Neural cell (in vitro differentiated cells): ENCODE measurements around the gene FBN1. TPM values are rescaled to one million over a fixed set of nuclear protein-coding genes. Genes with fewer than 3 reads are reported as not detected.

Experiments
- H2AFZ ChIP-seq: fragments of 200-600, 300-800 bp; sonication (generic), shearing (Covaris generic); 2 replicates; pipeline ENCODE4 v1.6.0; 2014; ENCODE audit warnings: low read depth, mild to moderate bottlenecking, antibody characterized with exemption, low read length, moderate library complexity
- H3F3A ChIP-seq: fragments of 200-600 bp; shearing (Covaris generic); 2 replicates; pipeline ENCODE4 v1.6.1; 2016; ENCODE audit warnings: mild to moderate bottlenecking, moderate library complexity, mixed read lengths, antibody characterized with exemption, low read length; ENCODE audit not compliant: insufficient read depth, poor library complexity, severe bottlenecking
- H3K27ac ChIP-seq: fragments of 200-600, 300-800 bp; sonication (generic), shearing (Covaris generic); 2 replicates; pipeline ENCODE4 v1.5.1; 2014; ENCODE audit warnings: mild to moderate bottlenecking, low read length, moderate library complexity
- H3K27me3 ChIP-seq: fragments of 300-800, 200-600 bp; sonication (generic), shearing (Covaris generic); 2 replicates; pipeline ENCODE4 v1.6.0; 2014; ENCODE audit warnings: mild to moderate bottlenecking, low read depth, low read length, moderate library complexity; ENCODE audit not compliant: insufficient read depth
- H3K36me3 ChIP-seq: fragments of 300-800, 200-600 bp; sonication (generic), shearing (Covaris generic); 2 replicates; pipeline ENCODE4 v1.5.1; 2014; ENCODE audit warnings: mild to moderate bottlenecking, antibody characterized with exemption, low read length, moderate library complexity; ENCODE audit not compliant: insufficient read depth
- H3K4me2 ChIP-seq: fragments of 300-800, 200-600 bp; sonication (generic), shearing (Covaris generic); 2 replicates; pipeline ENCODE4 v1.6.0; 2014; ENCODE audit warnings: mild to moderate bottlenecking, low read length
- H3K4me3 ChIP-seq: fragments of 300-800, 200-600 bp; sonication (generic), shearing (Covaris generic); 2 replicates; pipeline ENCODE4 v1.5.1; 2014; ENCODE audit warnings: mild to moderate bottlenecking, low read length, moderate library complexity
- H3K79me2 ChIP-seq: fragments of 200-600 bp; shearing (Covaris generic); replicated peaks from 2 replicates; pipeline ENCODE4 v1.6.0; 2014; ENCODE audit warnings: mild to moderate bottlenecking, low read length, moderate library complexity; ENCODE audit not compliant: insufficient read depth
- H3K9ac ChIP-seq: fragments of 300-800, 200-600 bp; sonication (generic), shearing (Covaris generic); 2 replicates; pipeline ENCODE4 v1.6.1; 2016; ENCODE audit warnings: mild to moderate bottlenecking, low read length, mixed read lengths
- H3K9me2 ChIP-seq: fragments of 200-600 bp; shearing (Covaris generic); 2 replicates; pipeline ENCODE4 v1.6.1; 2016; ENCODE audit warnings: mild to moderate bottlenecking, low read length, mixed read lengths; ENCODE audit not compliant: insufficient read depth
- H3K9me3 ChIP-seq: fragments of 200-600, 300-800 bp; sonication (generic), shearing (Covaris generic); 2 replicates; pipeline ENCODE4 v1.6.1; 2016; ENCODE audit warnings: mild to moderate bottlenecking, mixed run types, low read length, moderate library complexity, mixed read lengths
- H4K20me1 ChIP-seq: fragments of 200-600 bp; shearing (Covaris generic); 2 replicates; pipeline ENCODE4 v1.6.1; 2016; ENCODE audit warnings: mild to moderate bottlenecking, mixed run types; ENCODE audit not compliant: insufficient read depth
- EP300 ChIP-seq: fragments of 450-650 bp; conservative IDR thresholded peaks from 2 replicates; pipeline ENCODE4 v1.6.1; 2014; ENCODE audit warnings: antibody characterized with exemption, mild to moderate bottlenecking, moderate library complexity; ENCODE audit not compliant: poor library complexity, severe bottlenecking
- EZH2 ChIP-seq: fragments of 200-600, 300-800 bp; shearing (Covaris generic), sonication (generic); IDR thresholded peaks from 2 replicates; pipeline ENCODE4 v1.6.1; 2014; ENCODE audit warnings: antibody characterized with exemption, low read length, borderline replicate concordance, mild to moderate bottlenecking; ENCODE audit not compliant: insufficient read depth, poor library complexity, severe bottlenecking
- MXI1 ChIP-seq: fragments of 450-650 bp; conservative IDR thresholded peaks from 2 replicates; pipeline ENCODE4 v1.6.1; 2014; ENCODE audit warnings: antibody characterized with exemption, mild to moderate bottlenecking; ENCODE audit not compliant: poor library complexity, severe bottlenecking
- POLR2AphosphoS5 ChIP-seq: IDR thresholded peaks from 2 replicates; pipeline ENCODE4 v1.6.1; 2012
- RAD21 ChIP-seq: fragments of 450-650 bp; conservative IDR thresholded peaks from 2 replicates; pipeline ENCODE4 v1.6.1; 2014; ENCODE audit warnings: antibody characterized with exemption, mild to moderate bottlenecking, moderate library complexity
- SMC3 ChIP-seq: fragments of 450-650 bp; conservative IDR thresholded peaks from 2 replicates; pipeline ENCODE4 v1.6.1; 2014; ENCODE audit warnings: antibody characterized with exemption, mild to moderate bottlenecking, moderate library complexity; ENCODE audit not compliant: poor library complexity
- TAF1 ChIP-seq: IDR thresholded peaks from 2 replicates; pipeline ENCODE4 v1.6.1; 2012; ENCODE audit warnings: low read depth
- polyA plus RNA-seq: library from polyadenylated mRNA; depleted of rRNA; stranded (reverse); fragments of >200 nt; gene quantifications from 2 replicates; pipeline ENCODE4 v1.2.3, GENCODE V29; 2014
- TF ChIP-seq, protein P1 (sequence below): fragments of 450-650 bp; IDR thresholded peaks from 2 replicates; pipeline ENCODE4 v1.5.1; 2014; ENCODE audit warnings: antibody characterized with exemption, mild to moderate bottlenecking, moderate library complexity; ENCODE audit not compliant: poor library complexity, severe bottlenecking
- TF ChIP-seq, protein P2 (sequence below): IDR thresholded peaks from 2 replicates; pipeline ENCODE4 v1.6.1; 2012; ENCODE audit warnings: borderline replicate concordance

FBN1 gene
- polyA plus RNA-seq, 1 donor from 2014 or later, result 22.0 TPM

- Histone ChIP-seq H3K27ac (no peak overlapping the region), H3K79me2 (no peaks in the 10 kb centered on the region), H3K4me3 (no peak overlapping the region), H4K20me1 (no peaks in the 10 kb centered on the region), H3K27me3 (no peaks in the 10 kb centered on the region), H3K9me3 (no peaks in the 10 kb centered on the region), H3K9ac (no peak overlapping the region), H2AFZ (no peak overlapping the region), H3K9me2 (no peaks in the 10 kb centered on the region), H3K36me3 (peaks cover 1% of the 10 kb centered on the region), H3K4me2 (no peak overlapping the region), H3F3A (no peaks in the 10 kb centered on the region)
- TF ChIP-seq TAF1, result no peak
- TF ChIP-seq POLR2AphosphoS5, result no peak
- no peak for TF ChIP-seq RAD21
- TF ChIP-seq EP300, result no peak
- no peak for TF ChIP-seq MXI1
- no peak for TF ChIP-seq EZH2
- TF ChIP-seq, protein P1, sequence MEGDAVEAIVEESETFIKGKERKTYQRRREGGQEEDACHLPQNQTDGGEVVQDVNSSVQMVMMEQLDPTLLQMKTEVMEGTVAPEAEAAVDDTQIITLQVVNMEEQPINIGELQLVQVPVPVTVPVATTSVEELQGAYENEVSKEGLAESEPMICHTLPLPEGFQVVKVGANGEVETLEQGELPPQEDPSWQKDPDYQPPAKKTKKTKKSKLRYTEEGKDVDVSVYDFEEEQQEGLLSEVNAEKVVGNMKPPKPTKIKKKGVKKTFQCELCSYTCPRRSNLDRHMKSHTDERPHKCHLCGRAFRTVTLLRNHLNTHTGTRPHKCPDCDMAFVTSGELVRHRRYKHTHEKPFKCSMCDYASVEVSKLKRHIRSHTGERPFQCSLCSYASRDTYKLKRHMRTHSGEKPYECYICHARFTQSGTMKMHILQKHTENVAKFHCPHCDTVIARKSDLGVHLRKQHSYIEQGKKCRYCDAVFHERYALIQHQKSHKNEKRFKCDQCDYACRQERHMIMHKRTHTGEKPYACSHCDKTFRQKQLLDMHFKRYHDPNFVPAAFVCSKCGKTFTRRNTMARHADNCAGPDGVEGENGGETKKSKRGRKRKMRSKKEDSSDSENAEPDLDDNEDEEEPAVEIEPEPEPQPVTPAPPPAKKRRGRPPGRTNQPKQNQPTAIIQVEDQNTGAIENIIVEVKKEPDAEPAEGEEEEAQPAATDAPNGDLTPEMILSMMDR, result no peak
- TF ChIP-seq SMC3, result no peak
- TF ChIP-seq, protein P2, sequence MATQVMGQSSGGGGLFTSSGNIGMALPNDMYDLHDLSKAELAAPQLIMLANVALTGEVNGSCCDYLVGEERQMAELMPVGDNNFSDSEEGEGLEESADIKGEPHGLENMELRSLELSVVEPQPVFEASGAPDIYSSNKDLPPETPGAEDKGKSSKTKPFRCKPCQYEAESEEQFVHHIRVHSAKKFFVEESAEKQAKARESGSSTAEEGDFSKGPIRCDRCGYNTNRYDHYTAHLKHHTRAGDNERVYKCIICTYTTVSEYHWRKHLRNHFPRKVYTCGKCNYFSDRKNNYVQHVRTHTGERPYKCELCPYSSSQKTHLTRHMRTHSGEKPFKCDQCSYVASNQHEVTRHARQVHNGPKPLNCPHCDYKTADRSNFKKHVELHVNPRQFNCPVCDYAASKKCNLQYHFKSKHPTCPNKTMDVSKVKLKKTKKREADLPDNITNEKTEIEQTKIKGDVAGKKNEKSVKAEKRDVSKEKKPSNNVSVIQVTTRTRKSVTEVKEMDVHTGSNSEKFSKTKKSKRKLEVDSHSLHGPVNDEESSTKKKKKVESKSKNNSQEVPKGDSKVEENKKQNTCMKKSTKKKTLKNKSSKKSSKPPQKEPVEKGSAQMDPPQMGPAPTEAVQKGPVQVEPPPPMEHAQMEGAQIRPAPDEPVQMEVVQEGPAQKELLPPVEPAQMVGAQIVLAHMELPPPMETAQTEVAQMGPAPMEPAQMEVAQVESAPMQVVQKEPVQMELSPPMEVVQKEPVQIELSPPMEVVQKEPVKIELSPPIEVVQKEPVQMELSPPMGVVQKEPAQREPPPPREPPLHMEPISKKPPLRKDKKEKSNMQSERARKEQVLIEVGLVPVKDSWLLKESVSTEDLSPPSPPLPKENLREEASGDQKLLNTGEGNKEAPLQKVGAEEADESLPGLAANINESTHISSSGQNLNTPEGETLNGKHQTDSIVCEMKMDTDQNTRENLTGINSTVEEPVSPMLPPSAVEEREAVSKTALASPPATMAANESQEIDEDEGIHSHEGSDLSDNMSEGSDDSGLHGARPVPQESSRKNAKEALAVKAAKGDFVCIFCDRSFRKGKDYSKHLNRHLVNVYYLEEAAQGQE, result no peak
Observed at GRCh38 chr15:48470096-48470495, 175.4 kb downstream of the FBN1 start.

- Histone ChIP-seq H3K27me3 (no peaks in the 10 kb centered on the region), H3K79me2 (no peaks in the 10 kb centered on the region), H3K4me3 (no peak overlapping the region), H3K9me3 (no peaks in the 10 kb centered on the region), H3K9me2 (no peaks in the 10 kb centered on the region), H3K36me3 (peaks cover 3% of the 10 kb centered on the region), H2AFZ (no peak overlapping the region), H4K20me1 (no peaks in the 10 kb centered on the region), H3F3A (no peaks in the 10 kb centered on the region), H3K27ac (no peak overlapping the region), H3K9ac (no peak overlapping the region), H3K4me2 (no peak overlapping the region)
- TF ChIP-seq POLR2AphosphoS5 (no peak), SMC3 (no peak), MXI1 (no peak), TAF1 (no peak), EZH2 (no peak), RAD21 (no peak)
- TF ChIP-seq, protein P2, result no peak
Observed at GRCh38 chr15:48469681-48470080, 175.8 kb downstream of the FBN1 start.
